Measurements from ENCODE around the gene DESI1. TPM values are rescaled to one million over a fixed set of nuclear protein-coding genes. Genes with fewer than 3 reads are reported as not detected.

DESI1 gene
- total and polyA plus RNA-seq, 2 donors (not counting 1 experiment from before 2014, with no cell fraction given): 17.3 to 26.3 TPM

DNA sequence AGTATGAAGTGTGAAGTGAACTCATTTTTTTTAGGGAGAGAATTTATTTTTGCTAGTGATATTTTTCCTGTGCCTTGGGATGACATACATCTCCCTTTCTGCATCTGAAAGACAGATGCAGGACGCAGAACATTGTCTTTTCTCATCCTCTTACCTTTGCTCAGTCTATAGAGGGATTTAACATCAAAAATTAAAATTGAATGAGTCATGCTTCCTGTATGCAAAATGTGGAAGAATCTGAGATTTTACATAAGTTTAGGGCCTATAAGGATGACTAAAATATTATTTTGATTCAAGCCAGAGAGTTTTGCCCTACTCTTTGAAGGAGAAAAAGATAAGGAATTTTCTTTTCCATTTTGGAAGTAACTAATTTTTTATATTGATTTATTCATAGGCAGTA, 27.6 kb upstream of the DESI1 start:
- no CpG with 5 or more reads among the region's 1 CpG for WGBS (ENCODE audit: insufficient coverage)
- H4K20me1 ChIP-seq (ENCODE audit: control insufficient read depth, insufficient read depth, low read length, poor library complexity, severe bottlenecking): peaks cover 37% of the 10 kb centered on the region
- Mint-ChIP-seq H3K9me3 (ENCODE audit: insufficient read depth) (no peaks in the 10 kb centered on the region), H3K27ac (no peak overlapping the region), H3K4me1 (peaks cover 5% of the 10 kb centered on the region), H3K4me3 (no peak overlapping the region), H3K27me3 (no peaks in the 10 kb centered on the region)
- H3K4me1 ChIP-seq (ENCODE audit: control insufficient read depth in 2 of 2, insufficient read depth in 2 of 2, low read length in 2 of 2): no peaks in the 10 kb centered on the region
- H3K27me3 ChIP-seq (replicated peaks in 1 of 4; ENCODE audit: control extremely low read depth in 1 of 4, control insufficient read depth in 3 of 4, insufficient read depth in 4 of 4, low read length in 3 of 4): no peaks in the 10 kb centered on the region
- no peak overlapping the region for H3K27ac ChIP-seq (ENCODE audit: low read length in 2 of 2)
- peaks cover 29% of the 10 kb centered on the region for H3K79me2 ChIP-seq (ENCODE audit: control insufficient read depth, insufficient read depth, low read length)
- ATAC-seq (ENCODE audit: low read depth) (no peak), DNase-seq (no peak)
- no peak overlapping the region for H3K4me2 ChIP-seq (replicated peaks; ENCODE audit: low read depth, low read length, poor library complexity, severe bottlenecking)
- H3K9ac ChIP-seq (ENCODE audit: low read length): no peak overlapping the region
- H3K9me3 ChIP-seq (ENCODE audit: control extremely low read depth in 1 of 3, control insufficient read depth in 2 of 3, insufficient read depth in 1 of 3, low read length in 2 of 3): no peaks in the 10 kb centered on the region
- ChIA-PET CTCF (no interaction called here), POLR2A (no interaction called here)
- no peak overlapping the region for H3K4me3 ChIP-seq (ENCODE audit: control extremely low read depth in 1 of 5, extremely low read depth in 1 of 5, insufficient read depth in 1 of 5, low read depth in 2 of 5, low read length in 4 of 5)
- H2AFZ ChIP-seq (ENCODE audit: insufficient read depth, low read depth, low read length, poor library complexity, severe bottlenecking): no peak overlapping the region
- intact Hi-C loops (cut with micrococcal nuclease): no loop called here
- TF ChIP-seq, protein P1, sequence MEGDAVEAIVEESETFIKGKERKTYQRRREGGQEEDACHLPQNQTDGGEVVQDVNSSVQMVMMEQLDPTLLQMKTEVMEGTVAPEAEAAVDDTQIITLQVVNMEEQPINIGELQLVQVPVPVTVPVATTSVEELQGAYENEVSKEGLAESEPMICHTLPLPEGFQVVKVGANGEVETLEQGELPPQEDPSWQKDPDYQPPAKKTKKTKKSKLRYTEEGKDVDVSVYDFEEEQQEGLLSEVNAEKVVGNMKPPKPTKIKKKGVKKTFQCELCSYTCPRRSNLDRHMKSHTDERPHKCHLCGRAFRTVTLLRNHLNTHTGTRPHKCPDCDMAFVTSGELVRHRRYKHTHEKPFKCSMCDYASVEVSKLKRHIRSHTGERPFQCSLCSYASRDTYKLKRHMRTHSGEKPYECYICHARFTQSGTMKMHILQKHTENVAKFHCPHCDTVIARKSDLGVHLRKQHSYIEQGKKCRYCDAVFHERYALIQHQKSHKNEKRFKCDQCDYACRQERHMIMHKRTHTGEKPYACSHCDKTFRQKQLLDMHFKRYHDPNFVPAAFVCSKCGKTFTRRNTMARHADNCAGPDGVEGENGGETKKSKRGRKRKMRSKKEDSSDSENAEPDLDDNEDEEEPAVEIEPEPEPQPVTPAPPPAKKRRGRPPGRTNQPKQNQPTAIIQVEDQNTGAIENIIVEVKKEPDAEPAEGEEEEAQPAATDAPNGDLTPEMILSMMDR (IDR thresholded peaks at IDR 0.05): no peak
- no peak for TF ChIP-seq EZH2 (IDR thresholded peaks at IDR 0.05; ENCODE audit: borderline replicate concordance, insufficient read depth, low read depth, low read length, poor library complexity, severe bottlenecking)
- H3K36me3 ChIP-seq (replicated peaks in 1 of 2; ENCODE audit: control extremely low read depth in 1 of 2, control insufficient read depth in 1 of 2, extremely low read depth in 1 of 2, insufficient read depth in 2 of 2, low read length in 1 of 2): peaks cover 16 to 71% of the 10 kb centered on the region in 2 experiments

DNA sequence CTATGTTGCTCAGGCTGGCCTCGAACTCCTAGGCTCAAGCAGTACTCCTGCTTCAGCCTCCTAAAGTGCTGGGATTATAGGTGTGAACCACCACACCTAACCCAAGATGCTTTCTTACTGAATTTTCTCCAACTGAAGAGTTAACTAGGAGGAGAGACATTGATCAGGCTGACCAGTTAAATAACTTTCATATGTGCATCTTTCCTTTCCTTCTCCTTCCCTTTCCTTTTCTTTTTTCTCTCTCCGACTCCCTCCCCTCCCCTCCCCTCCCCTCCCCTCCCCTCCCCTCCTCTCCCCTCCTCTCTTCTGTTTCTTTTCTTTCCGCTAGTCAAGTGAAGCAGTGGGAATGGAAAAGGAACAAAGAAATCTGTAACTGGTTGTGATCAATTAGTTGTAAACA, 26.9 kb upstream of the DESI1 start:
- H3K4me2 ChIP-seq (replicated peaks; ENCODE audit: low read depth, low read length, poor library complexity, severe bottlenecking): no peak overlapping the region
- Mint-ChIP-seq H3K9me3 (ENCODE audit: insufficient read depth) (no peaks in the 10 kb centered on the region), H3K4me1 (peaks cover 5% of the 10 kb centered on the region), H3K27ac (no peak overlapping the region), H3K27me3 (no peaks in the 10 kb centered on the region), H3K4me3 (no peak overlapping the region)
- DNase-seq: no peak
- no peak overlapping the region for H3K9ac ChIP-seq (ENCODE audit: low read length)
- no CpG with 5 or more reads among the region's 3 CpGs for WGBS (ENCODE audit: insufficient coverage)
- no peaks in the 10 kb centered on the region for H3K9me3 ChIP-seq (ENCODE audit: control extremely low read depth in 1 of 3, control insufficient read depth in 2 of 3, insufficient read depth in 1 of 3, low read length in 2 of 3)
- peaks cover 33% of the 10 kb centered on the region for H3K79me2 ChIP-seq (ENCODE audit: control insufficient read depth, insufficient read depth, low read length)
- no peak for ATAC-seq (ENCODE audit: low read depth)
- H3K4me1 ChIP-seq (ENCODE audit: control insufficient read depth in 2 of 2, insufficient read depth in 2 of 2, low read length in 2 of 2): no peaks in the 10 kb centered on the region
- H2AFZ ChIP-seq (ENCODE audit: insufficient read depth, low read depth, low read length, poor library complexity, severe bottlenecking): no peak overlapping the region
- intact Hi-C loops (cut with micrococcal nuclease): no loop called here
- H3K27me3 ChIP-seq (replicated peaks in 1 of 4; ENCODE audit: control extremely low read depth in 1 of 4, control insufficient read depth in 3 of 4, insufficient read depth in 4 of 4, low read length in 3 of 4): no peaks in the 10 kb centered on the region
- peaks cover 31% of the 10 kb centered on the region for H4K20me1 ChIP-seq (ENCODE audit: control insufficient read depth, insufficient read depth, low read length, poor library complexity, severe bottlenecking)
- no peak for TF ChIP-seq EZH2 (IDR thresholded peaks at IDR 0.05; ENCODE audit: borderline replicate concordance, insufficient read depth, low read depth, low read length, poor library complexity, severe bottlenecking)
- TF ChIP-seq, protein P1 (IDR thresholded peaks at IDR 0.05): no peak
- H3K27ac ChIP-seq (ENCODE audit: low read length in 2 of 2): no peak overlapping the region
- no peak overlapping the region for H3K4me3 ChIP-seq (ENCODE audit: control extremely low read depth in 1 of 5, extremely low read depth in 1 of 5, insufficient read depth in 1 of 5, low read depth in 2 of 5, low read length in 4 of 5)
- ChIA-PET CTCF (no interaction called here), POLR2A (no interaction called here)
- H3K36me3 ChIP-seq (replicated peaks in 1 of 2; ENCODE audit: control extremely low read depth in 1 of 2, control insufficient read depth in 1 of 2, extremely low read depth in 1 of 2, insufficient read depth in 2 of 2, low read length in 1 of 2): peaks cover 16 to 65% of the 10 kb centered on the region in 2 experiments

Measured in B cell (primary cell).